Adrenal gland (tissue), 12 donors: ENCODE data around the gene ABI1. TPM values are rescaled to one million over a fixed set of nuclear protein-coding genes. Genes with fewer than 3 reads are reported as not detected.

Source experiments
- DNase-seq, 7 donors: peaks; one replicate each; pipeline ENCODE4 v3.0.0-alpha.2; 2019 to 2020
- H3K27ac ChIP-seq, 5 donors: fragments of 200-600 bp; sonication (generic) in 4 of 5; 1 replicate in 3 of 5; 2 replicates in 2 of 5; pipeline versions ENCODE4 v1.5.1 to v1.8.0; 2016 to 2020; ENCODE audit warnings: mild to moderate bottlenecking in 1 of 5
- H3K27me3 ChIP-seq: fragments of 200-600 bp; 2 replicates; pipeline ENCODE4 v1.8.0; 2021
- H3K36me3 ChIP-seq, 2 donors: fragments of 200-600 bp; replicated peaks in 1 of 2; 1 replicate in 1 of 2; 2 replicates in 1 of 2; pipeline versions ENCODE4 v1.5.1 to v1.8.0; 2018 to 2022
- H3K4me1 ChIP-seq, 2 donors: fragments of 200-600 bp; replicated peaks in 1 of 2; 1 replicate in 1 of 2; 2 replicates in 1 of 2; pipeline versions ENCODE4 v1.5.1 to v1.8.0; 2018 to 2021
- H3K4me3 ChIP-seq, 4 donors: fragments of 200-600 bp; sonication (generic) in 3 of 4; one replicate each; pipeline ENCODE4 v1.5.1; 2016 to 2018
- H3K9me3 ChIP-seq, 3 donors: fragments of 200-600 bp; sonication (generic) in 1 of 3; replicated peaks in 1 of 3; 1 replicate in 2 of 3; 2 replicates in 1 of 3; pipeline versions ENCODE4 v1.5.1 to v1.8.0; 2016 to 2021
- CTCF ChIP-seq, 6 experiments: fragments of 450-650 bp in 4 of 6; fragments of 200-600 bp in 2 of 6; sonication (generic) in 1 of 6; IDR thresholded peaks; 1 replicate in 5 of 6; 2 replicates in 1 of 6; pipeline versions ENCODE4 v1.5.1 to v1.8.0; 2016 to 2021; ENCODE audit warnings: antibody characterized with exemption in 6 of 6, mild to moderate bottlenecking in 2 of 6, moderate library complexity in 1 of 6
- POLR2A ChIP-seq, 2 donors: fragments of 450-650 bp; IDR thresholded peaks; one replicate each; pipeline ENCODE4 v1.6.1; 2017; ENCODE audit warnings: antibody characterized with exemption in 2 of 2, mild to moderate bottlenecking in 2 of 2, moderate library complexity in 1 of 2
- WGBS, 4 donors: extraction: QIAGEN DNeasy Blood & Tissue Kit in 2 of 4; methylation state at CpG; one replicate each; pipeline versions ENCODE4 v1.1.5 to v1.1.7; 2013 to 2017; 5-methylcytosine and 5-hydroxymethylcytosine counted together
- intact Hi-C, 2 donors: fragments of 100-400 bp; cut with DNase I; formaldehyde crosslinking; loops; one replicate each; pipeline versions ENCODE4 v1.14.1 to v1.15.0; 2022 to 2023
- polyA plus RNA-seq, 3 donors: library from polyadenylated mRNA; stranded (reverse); fragments of 200-250 nt in 2 of 3; fragments of 350-450 nt in 1 of 3; fragmentation: Illumina TruSeq in 1 of 3; extraction: RNeasy Lipid Tissue Mini Kit (QIAGEN cat#74804) in 1 of 3; gene quantifications; one replicate each; pipeline ENCODE4 v1.2.3, GENCODE V29; 2013 to 2014
- total RNA-seq, 9 donors: library from RNA; depleted of rRNA in 4 of 9; stranded (reverse); fragments of >200 nt in 4 of 9; fragments of 120-200 nt in 1 of 9; fragmentation: NEBNext Ultra II Directional in 1 of 9; extraction: Animal tissue kit (Norgen Biotek cat#: 25700) in 1 of 9; gene quantifications; one replicate each; pipeline versions ENCODE4 v1.1.0 to v1.2.4, GENCODE V29; 2013 to 2023
- donor health status: healthy with polysubstance abuse.
- donor health status: Bipolar disorder and iron deficiency.
- donor health status: DM: yes; HTN: yes; CAD: no.
- donor health status: DM: no; HTN: no; CAD: no.
- donor health status: DM: no; HTN: no; CAD: no.
- donor health status: DM: yes; HTN: yes; CAD: no.

ABI1 gene
- total and polyA plus RNA-seq, 12 donors: 13.3 to 38.9 (median 31.1) TPM

- 86 to 95% (median 91%) methylated on average over 10 of the region's 10 CpGs for WGBS, 4 donors
- H3K27ac ChIP-seq: no peak overlapping the region
- no peak for DNase-seq
- no peak for TF ChIP-seq CTCF (IDR thresholded peaks at IDR 0.05)
- no peak for TF ChIP-seq POLR2A (IDR thresholded peaks at IDR 0.05)
- intact Hi-C loops: no loop called here
- no peaks in the 10 kb centered on the region for H3K4me1 ChIP-seq
- no peaks in the 10 kb centered on the region for H3K9me3 ChIP-seq
- no peaks in the 10 kb centered on the region for H3K27me3 ChIP-seq
- no peak overlapping the region for H3K4me3 ChIP-seq
- no peaks in the 10 kb centered on the region for H3K36me3 ChIP-seq
Observed at GRCh38 chr10:26706936-26707335, 153.8 kb downstream of the ABI1 start.

- no peaks in the 10 kb centered on the region for H3K4me1 ChIP-seq
- TF ChIP-seq CTCF (IDR thresholded peaks at IDR 0.05) (no peak), POLR2A (IDR thresholded peaks at IDR 0.05) (no peak)
- 68 to 88% (median 83%) methylated on average over 6 of the region's 6 CpGs for WGBS, 4 donors
- no peaks in the 10 kb centered on the region for H3K9me3 ChIP-seq
- peak in 1 of 7 donors; percentile 7 for DNase-seq
- no peak overlapping the region for H3K27ac ChIP-seq
- no peaks in the 10 kb centered on the region for H3K36me3 ChIP-seq
- intact Hi-C loops: no loop called here
- H3K27me3 ChIP-seq: no peaks in the 10 kb centered on the region
- no peak overlapping the region for H3K4me3 ChIP-seq
Observed at GRCh38 chr10:26706206-26706605, 154.6 kb downstream of the ABI1 start.

DNA sequence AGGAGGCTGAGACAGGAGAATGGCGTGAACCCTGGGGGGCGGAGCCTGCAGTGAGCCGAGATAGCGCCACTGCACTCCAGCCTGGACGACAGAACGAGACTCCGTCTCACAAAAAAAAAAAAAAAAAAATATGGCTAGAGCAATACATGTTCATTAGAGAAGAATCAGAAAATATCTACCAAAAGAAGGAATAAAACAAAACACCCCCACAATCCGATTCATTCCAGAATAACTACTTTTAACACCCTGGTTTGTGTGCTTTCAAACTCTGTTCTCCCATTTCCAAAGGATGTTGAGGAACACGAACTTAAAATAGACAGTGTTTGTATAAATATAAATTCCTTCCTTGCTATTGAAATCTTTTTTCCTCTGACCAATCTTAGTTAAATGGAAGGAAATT is 156.8 kb downstream of the ABI1 start:
- no peak for DNase-seq
- Histone ChIP-seq H3K9me3 (no peaks in the 10 kb centered on the region), H3K4me3 (no peak overlapping the region), H3K27ac (no peak overlapping the region), H3K4me1 (no peaks in the 10 kb centered on the region), H3K36me3 (no peaks in the 10 kb centered on the region), H3K27me3 (no peaks in the 10 kb centered on the region)
- intact Hi-C loops: no loop called here
- no peak for TF ChIP-seq POLR2A (IDR thresholded peaks at IDR 0.05)
- no peak for TF ChIP-seq CTCF (IDR thresholded peaks at IDR 0.05)
- WGBS, 4 donors: 85 to 94% (median 90%) methylated on average over 7 to 9 of the region's 9 CpGs

GRCh38 chr10:26703096-26703495 is 157.7 kb downstream of the ABI1 start:
- no peaks in the 10 kb centered on the region for H3K27me3 ChIP-seq
- WGBS, 4 donors: 80 to 97% (median 91%) methylated on average over 4 of the region's 4 CpGs
- H3K9me3 ChIP-seq: no peaks in the 10 kb centered on the region
- DNase-seq: no peak
- no peaks in the 10 kb centered on the region for H3K36me3 ChIP-seq
- TF ChIP-seq POLR2A (IDR thresholded peaks at IDR 0.05) (no peak), CTCF (IDR thresholded peaks at IDR 0.05) (no peak)
- intact Hi-C loops: no loop called here
- peaks cover 3 to 7% of the 10 kb centered on the region in 2 donors for H3K4me1 ChIP-seq
- no peak overlapping the region for H3K27ac ChIP-seq
- H3K4me3 ChIP-seq: no peak overlapping the region
